NCI-H1436 (cell line): Measurements from ENCODE around the gene GRIK3.
"Not testable (repeated sequence)": the region's sequence is repeated elsewhere in the genome, so short reads cannot be mapped to it uniquely, and the experiment has no call there.

Experiments
- DNase-seq: peaks from one replicate; lab custom pipeline; 2025; lab: John Stamatoyannopoulos, UW

GRIK3 gene

GRCh38 chr1:37034121-37035013, at the start of gene GRIK3:
Gene GRIK3, minus strand, starts transcription at chr1:37034515. Its CDS starts 407 bp downstream, at chr1:37034108.
- DNase-seq: peak; percentile 56

- no peak for DNase-seq
These were observed 49.7 kb upstream of the GRIK3 start for GRCh38 chr1:37084013-37084412.

- no peak for DNase-seq
These were observed 49.3 kb upstream of the GRIK3 start for GRCh38 chr1:37083603-37084002.

- not testable (repeated sequence) for DNase-seq
These were observed 46.1 kb upstream of the GRIK3 start for GRCh38 chr1:37080296-37080986.

GRCh38 chr1:37078866-37079265, 44.6 kb upstream of the GRIK3 start:
- DNase-seq: no peak

- DNase-seq: no peak
These were observed 41.9 kb upstream of the GRIK3 start for GRCh38 chr1:37076168-37076567.

- peak; percentile 70 for DNase-seq
These were observed 39.6 kb upstream of the GRIK3 start for GRCh38 chr1:37073854-37074379.

GRCh38 chr1:37073152-37073853, 39.0 kb upstream of the GRIK3 start:
- no peak for DNase-seq

GRCh38 chr1:37071829-37072228, 37.5 kb upstream of the GRIK3 start:
- DNase-seq: no peak

GRCh38 chr1:37070126-37070525, 35.8 kb upstream of the GRIK3 start:
- DNase-seq: no peak

GRCh38 chr1:37069406-37069805, 35.1 kb upstream of the GRIK3 start:
- no peak for DNase-seq

- DNase-seq: peak; percentile 93
These were observed 34.6 kb upstream of the GRIK3 start for GRCh38 chr1:37068897-37069296.

- DNase-seq: no peak
These were observed 33.9 kb upstream of the GRIK3 start for GRCh38 chr1:37068260-37068659.

- no peak for DNase-seq
These were observed 29.7 kb upstream of the GRIK3 start for GRCh38 chr1:37064039-37064438.

- no peak for DNase-seq
These were observed 25.0 kb upstream of the GRIK3 start for GRCh38 chr1:37059346-37059745.

GRCh38 chr1:37058424-37058988, 24.2 kb upstream of the GRIK3 start:
- DNase-seq: no peak

- no peak for DNase-seq
These were observed 22.0 kb upstream of the GRIK3 start for GRCh38 chr1:37056325-37056724.

- no peak for DNase-seq
These were observed 21.3 kb upstream of the GRIK3 start for GRCh38 chr1:37055631-37056030.

GRCh38 chr1:37053173-37053572, 18.9 kb upstream of the GRIK3 start:
- DNase-seq: no peak

- DNase-seq: no peak
These were observed 17.8 kb upstream of the GRIK3 start for GRCh38 chr1:37052120-37052519.

GRCh38 chr1:37051346-37051745, 17.0 kb upstream of the GRIK3 start:
- DNase-seq: no peak

- no peak for DNase-seq
These were observed 13.2 kb upstream of the GRIK3 start for GRCh38 chr1:37047542-37047941.
